Large intestine (tissue), 3 donors: ENCODE data around the gene SRP9. TPM values are rescaled to one million over a fixed set of nuclear protein-coding genes. Genes with fewer than 3 reads are reported as not detected.
"Not testable (repeated sequence)": the region's sequence is repeated elsewhere in the genome, so short reads cannot be mapped to it uniquely, and the experiment has no call there.

Experiments used
- DNase-seq, 2 donors: peaks; one replicate each; pipeline versions ENCODE4 v3.0.0 to v3.0.0-alpha.2; 2013
- H3K27ac ChIP-seq: one replicate; pipeline ENCODE4 v1.5.1; 2013; ENCODE audit warnings: low read length
- H3K27me3 ChIP-seq: 2 replicates; pipeline ENCODE4 v1.6.1; 2013; ENCODE audit warnings: low read length; ENCODE audit not compliant: control insufficient read depth, insufficient read depth
- H3K36me3 ChIP-seq: 2 replicates; pipeline ENCODE4 v1.6.1; 2013; ENCODE audit warnings: low read length; ENCODE audit not compliant: control insufficient read depth, insufficient read depth
- H3K4me1 ChIP-seq: one replicate; pipeline ENCODE4 v1.6.1; 2013; ENCODE audit warnings: low read length; ENCODE audit not compliant: control insufficient read depth, insufficient read depth
- H3K4me3 ChIP-seq: one replicate; pipeline ENCODE4 v1.5.1; 2013; ENCODE audit warnings: low read length
- H3K9me3 ChIP-seq: one replicate; pipeline ENCODE4 v1.6.1; 2013; ENCODE audit warnings: mild to moderate bottlenecking, low read depth, low read length, moderate library complexity; ENCODE audit not compliant: control insufficient read depth
- WGBS: methylation state at CpG from one replicate; pipeline ENCODE4 v1.1.5; 2013; ENCODE audit warnings: low lambda C conversion rate; ENCODE audit not compliant: insufficient coverage; 5-methylcytosine and 5-hydroxymethylcytosine counted together
- polyA plus RNA-seq: library from polyadenylated mRNA; unstranded; fragments of 120-200 nt; gene quantifications from one replicate; pipeline ENCODE4 v1.2.1, GENCODE V29; 2013

The SRP9 gene
- polyA plus RNA-seq, 1 donor, result 304 TPM

DNA sequence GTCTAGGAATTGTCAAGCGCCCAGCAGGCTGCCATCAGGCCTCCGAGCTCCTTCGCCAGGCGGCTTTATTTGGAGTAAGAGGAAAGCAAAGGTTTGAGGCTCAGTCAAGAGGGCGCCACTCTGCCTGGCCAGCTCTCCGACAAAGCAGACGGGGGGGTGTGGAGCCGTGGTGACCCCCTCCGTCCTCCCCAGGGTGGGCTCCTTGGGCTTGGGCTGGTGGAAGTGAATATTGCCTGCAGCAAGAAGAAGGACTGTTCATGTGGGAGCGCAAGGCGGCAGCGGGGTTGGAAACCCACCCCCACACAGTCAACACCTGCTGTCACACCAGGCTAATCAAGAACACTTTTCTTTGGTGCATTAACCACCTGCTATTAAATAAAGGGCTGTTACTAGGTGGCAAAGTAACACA is 46.9 kb downstream of the SRP9 start:
- Histone ChIP-seq H3K4me3 (no peak overlapping the region), H3K27me3 (no peaks in the 10 kb centered on the region), H3K4me1 (peaks cover 31% of the 10 kb centered on the region), H3K9me3 (no peaks in the 10 kb centered on the region), H3K36me3 (no peaks in the 10 kb centered on the region), H3K27ac (peak overlapping the region; percentile 45)
- WGBS, result no CpG with 5 or more reads among the region's 12 CpGs
- DNase-seq, result no peak

DNA sequence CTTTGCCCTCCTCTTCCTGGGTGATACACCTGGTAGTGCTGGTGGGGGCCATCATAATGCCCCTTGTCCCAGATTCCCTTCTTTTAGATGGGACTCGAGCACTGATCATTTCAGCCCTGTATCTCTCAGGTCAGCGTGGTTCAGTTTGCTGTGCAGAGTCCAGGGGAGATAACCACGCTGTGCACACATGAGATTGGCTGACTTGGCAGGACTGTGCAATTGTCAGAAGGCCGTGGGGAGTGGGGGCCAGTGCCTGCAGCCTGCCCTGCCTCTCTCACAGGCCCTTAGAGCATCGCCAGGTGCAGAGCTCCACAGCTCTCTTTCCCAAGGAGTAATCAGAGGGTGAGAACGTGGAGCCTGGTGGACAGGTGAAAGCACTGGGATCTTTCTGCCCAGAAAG is 47.5 kb downstream of the SRP9 start:
- WGBS, result no CpG with 5 or more reads among the region's 6 CpGs
- Histone ChIP-seq H3K4me1 (peaks cover 31% of the 10 kb centered on the region), H3K27ac (peak overlapping the region; percentile 45), H3K4me3 (no peak overlapping the region), H3K36me3 (peaks cover 2% of the 10 kb centered on the region), H3K27me3 (no peaks in the 10 kb centered on the region), H3K9me3 (no peaks in the 10 kb centered on the region)
- DNase-seq, result peak; percentile 75 to 86

DNA sequence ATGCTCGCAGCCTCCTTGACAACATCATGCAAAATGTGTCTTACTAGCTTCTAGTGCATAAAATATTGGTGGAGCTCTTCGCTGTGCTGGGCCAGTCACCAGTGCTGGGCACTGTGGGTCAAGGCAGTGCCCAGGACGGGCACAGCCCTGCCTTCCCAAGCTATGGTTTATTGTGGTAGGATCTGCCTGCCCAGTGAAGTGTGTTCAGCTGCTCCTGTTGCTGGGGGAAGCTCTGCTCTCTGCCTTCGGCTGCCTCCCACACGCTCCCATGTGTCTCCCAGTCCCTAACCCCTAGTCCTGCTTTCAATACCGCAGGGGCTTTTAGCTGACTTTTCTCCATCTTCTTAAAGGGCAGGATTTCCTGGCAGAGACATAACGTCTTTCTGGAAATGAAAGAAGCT is 48.0 kb downstream of the SRP9 start:
- H3K36me3 ChIP-seq, result peaks cover 4% of the 10 kb centered on the region
- no peak overlapping the region for H3K4me3 ChIP-seq
- no CpG with 5 or more reads among the region's 7 CpGs for WGBS
- no peaks in the 10 kb centered on the region for H3K27me3 ChIP-seq
- H3K27ac ChIP-seq, result peak overlapping the region; percentile 45
- no peaks in the 10 kb centered on the region for H3K9me3 ChIP-seq
- no peak for DNase-seq
- peaks cover 31% of the 10 kb centered on the region for H3K4me1 ChIP-seq

DNA sequence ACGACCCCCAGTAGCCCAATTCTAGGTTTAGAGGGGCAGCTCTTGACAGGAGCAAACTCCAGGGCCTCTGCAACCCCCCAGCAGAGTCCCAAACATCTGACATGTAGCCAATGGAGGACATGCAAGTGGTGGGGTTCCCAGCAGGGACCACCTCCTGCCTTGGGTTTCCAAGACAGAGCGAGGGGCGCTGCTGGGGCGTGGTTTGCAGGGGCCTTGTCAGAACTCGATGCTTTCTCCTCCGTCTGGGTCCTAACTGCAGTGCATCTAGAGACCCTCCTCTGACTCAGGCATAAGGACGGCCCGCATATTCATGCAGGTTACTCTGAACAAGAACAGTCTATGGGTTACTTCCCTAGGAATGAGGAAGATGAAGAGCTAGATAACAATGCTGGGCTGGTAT is 49.5 kb downstream of the SRP9 start:
- no peak overlapping the region for H3K27ac ChIP-seq
- peaks cover 10% of the 10 kb centered on the region for H3K36me3 ChIP-seq
- H3K4me1 ChIP-seq, result peaks cover 31% of the 10 kb centered on the region
- WGBS, result no CpG with 5 or more reads among the region's 8 CpGs
- H3K9me3 ChIP-seq, result no peaks in the 10 kb centered on the region
- H3K4me3 ChIP-seq, result no peak overlapping the region
- no peaks in the 10 kb centered on the region for H3K27me3 ChIP-seq
- no peak for DNase-seq

DNA sequence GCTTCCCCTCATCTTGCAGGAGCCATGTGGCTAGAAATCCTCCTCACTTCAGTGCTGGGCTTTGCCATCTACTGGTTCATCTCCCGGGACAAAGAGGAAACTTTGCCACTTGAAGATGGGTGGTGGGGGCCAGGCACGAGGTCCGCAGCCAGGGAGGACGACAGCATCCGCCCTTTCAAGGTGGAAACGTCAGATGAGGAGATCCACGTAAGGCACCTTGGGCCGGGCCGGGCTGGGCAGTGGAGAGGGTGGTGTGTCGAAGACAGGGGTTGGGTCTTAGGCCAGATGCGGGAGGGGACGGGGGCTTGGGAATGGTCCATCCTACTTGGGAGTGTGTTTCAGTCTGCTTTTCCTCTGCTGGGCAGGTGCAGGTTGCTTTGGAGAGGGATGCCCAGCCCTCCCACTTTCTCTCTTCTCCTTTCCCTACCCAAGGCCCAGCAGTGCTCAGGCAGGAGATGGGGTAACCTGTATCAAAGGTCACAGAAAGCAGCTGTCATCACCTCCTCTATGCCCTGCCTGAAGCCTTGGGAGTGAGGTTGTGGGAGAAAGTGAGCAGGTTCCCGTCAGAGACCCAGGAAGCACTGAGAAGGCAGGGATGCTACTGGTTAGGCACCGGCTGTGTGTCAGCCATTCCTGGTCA is 51.2 kb downstream of the SRP9 start:
- Histone ChIP-seq H3K4me1 (peaks cover 31% of the 10 kb centered on the region), H3K36me3 (peaks cover 16% of the 10 kb centered on the region), H3K27ac (no peak overlapping the region), H3K4me3 (no peak overlapping the region), H3K27me3 (no peaks in the 10 kb centered on the region), H3K9me3 (no peaks in the 10 kb centered on the region)
- WGBS, result no CpG with 5 or more reads among the region's 14 CpGs
- DNase-seq, result peak in 1 of 2 donors; percentile 72

DNA sequence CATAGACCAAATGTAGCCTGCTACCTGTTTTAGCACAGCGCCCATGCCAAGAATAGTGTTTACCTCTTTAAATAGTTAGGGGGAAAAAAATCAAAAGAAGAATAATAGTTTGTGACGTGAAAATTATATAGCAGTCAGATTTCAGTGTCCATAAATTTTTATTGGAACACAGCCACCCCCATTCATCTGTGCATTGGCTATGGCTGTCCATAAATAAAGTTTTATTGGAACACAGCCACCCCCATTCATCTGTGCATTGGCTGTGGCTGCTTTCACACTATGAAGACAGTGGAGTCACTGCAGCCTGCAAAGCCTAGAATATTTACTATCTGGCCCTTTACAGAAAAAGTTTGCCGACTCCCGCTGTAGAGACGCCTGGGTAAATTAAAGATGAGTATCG is 53.2 kb downstream of the SRP9 start:
- no peaks in the 10 kb centered on the region for H3K27me3 ChIP-seq
- H3K4me3 ChIP-seq, result no peak overlapping the region
- peaks cover 13% of the 10 kb centered on the region for H3K4me1 ChIP-seq
- DNase-seq, result no peak
- H3K9me3 ChIP-seq, result no peaks in the 10 kb centered on the region
- peaks cover 16% of the 10 kb centered on the region for H3K36me3 ChIP-seq
- 90% methylated on average over 2 of the region's 6 CpGs for WGBS
- no peak overlapping the region for H3K27ac ChIP-seq

DNA sequence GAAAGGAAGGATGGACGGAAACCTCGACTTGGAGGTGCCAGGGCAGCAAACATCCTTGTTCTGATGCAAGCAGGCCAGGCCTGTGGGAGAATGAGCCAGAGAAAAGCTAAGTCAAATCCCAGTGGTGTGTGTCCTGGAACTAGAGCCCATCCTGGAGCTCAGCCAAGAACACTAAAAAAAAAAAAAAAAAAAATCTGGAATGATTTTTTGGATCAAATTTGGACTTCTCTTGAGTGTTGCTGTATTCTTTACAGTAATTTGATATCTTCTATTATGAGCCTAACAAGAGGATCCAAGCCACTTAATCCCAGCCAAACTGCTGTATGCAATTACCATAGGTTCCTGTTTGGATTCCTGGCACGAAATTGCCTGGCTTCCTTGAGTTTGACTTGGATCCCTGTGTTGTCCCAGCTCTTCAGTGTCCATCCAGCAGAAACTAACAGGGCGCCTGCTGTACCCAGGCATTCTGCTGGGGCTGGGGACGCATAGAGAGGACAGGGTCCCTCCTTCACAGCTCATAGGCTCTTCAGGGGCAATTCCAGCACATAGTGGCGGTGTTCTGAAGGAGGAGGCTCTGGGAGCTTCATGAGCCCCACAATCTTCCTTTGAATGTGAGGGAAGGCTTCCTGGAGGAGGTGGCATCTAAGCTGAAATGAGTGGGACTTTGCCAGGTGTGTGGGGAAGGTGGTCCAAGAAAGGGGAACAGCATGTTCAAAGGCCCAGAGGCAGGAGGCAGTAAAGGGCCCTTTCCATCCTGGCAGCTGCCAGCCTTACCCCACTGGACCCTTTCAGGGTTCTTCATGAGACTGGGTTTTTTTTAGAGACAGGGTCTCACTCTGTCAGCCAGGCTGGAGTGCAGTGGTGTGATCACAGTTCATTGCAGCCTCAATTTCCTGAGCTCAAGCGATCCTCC is 57.0 kb downstream of the SRP9 start:
- no peaks in the 10 kb centered on the region for H3K9me3 ChIP-seq
- H3K27ac ChIP-seq, result no peak overlapping the region
- H3K27me3 ChIP-seq, result no peaks in the 10 kb centered on the region
- WGBS, result no CpG with 5 or more reads among the region's 7 CpGs
- peaks cover 29% of the 10 kb centered on the region for H3K36me3 ChIP-seq
- H3K4me3 ChIP-seq, result no peak overlapping the region
- DNase-seq, result no peak
- H3K4me1 ChIP-seq, result no peaks in the 10 kb centered on the region

DNA sequence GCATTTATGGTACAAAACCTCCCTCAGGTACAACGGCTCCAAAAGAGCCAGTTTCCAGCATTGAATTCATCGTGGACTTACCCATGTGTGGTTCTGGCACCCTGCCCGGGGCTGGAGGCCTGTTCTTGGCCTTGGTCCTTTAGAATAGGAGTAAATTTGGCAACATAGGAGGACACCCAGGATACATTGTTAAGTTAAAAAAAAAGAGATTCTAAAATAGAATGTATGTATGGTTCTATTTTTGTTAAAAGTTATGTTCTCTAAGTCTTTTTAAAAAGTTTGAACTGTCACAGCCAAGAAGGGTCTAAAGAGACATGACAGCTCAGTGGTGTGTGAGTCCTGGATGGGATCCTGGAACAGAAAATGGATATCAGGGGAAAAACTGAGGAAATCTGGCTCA is 58.2 kb downstream of the SRP9 start:
- Histone ChIP-seq H3K36me3 (peaks cover 30% of the 10 kb centered on the region), H3K4me1 (no peaks in the 10 kb centered on the region), H3K27ac (no peak overlapping the region), H3K4me3 (no peak overlapping the region), H3K27me3 (no peaks in the 10 kb centered on the region), H3K9me3 (no peaks in the 10 kb centered on the region)
- no CpG with 5 or more reads among the region's 3 CpGs for WGBS
- DNase-seq, result no peak

DNA sequence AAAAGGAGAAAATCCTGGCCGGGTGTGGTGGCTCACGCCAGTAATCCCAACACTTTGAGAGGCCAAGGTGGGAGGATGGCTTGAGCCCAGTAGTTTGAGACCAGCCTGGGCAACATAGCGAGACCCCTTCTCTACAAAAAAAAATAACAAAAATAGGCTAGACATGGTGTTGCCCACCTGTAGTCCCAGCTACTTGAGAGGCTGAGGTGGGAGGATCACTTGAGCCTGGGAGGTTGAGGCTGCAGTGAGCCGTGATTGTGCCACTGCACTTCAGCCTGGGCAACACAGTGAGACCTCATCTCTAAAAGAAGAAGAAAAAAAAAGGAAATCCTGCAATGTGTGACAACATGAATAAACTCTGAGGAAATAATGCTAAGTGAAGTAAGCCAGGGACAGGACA is 58.7 kb downstream of the SRP9 start:
- H3K9me3 ChIP-seq, DNase-seq, H3K4me3 ChIP-seq, H3K27me3 ChIP-seq, H3K27ac ChIP-seq, H3K4me1 ChIP-seq: not testable (repeated sequence)
- H3K36me3 ChIP-seq, result peaks cover 30% of the 10 kb centered on the region
- 80% methylated on average over 1 of the region's 4 CpGs for WGBS

DNA sequence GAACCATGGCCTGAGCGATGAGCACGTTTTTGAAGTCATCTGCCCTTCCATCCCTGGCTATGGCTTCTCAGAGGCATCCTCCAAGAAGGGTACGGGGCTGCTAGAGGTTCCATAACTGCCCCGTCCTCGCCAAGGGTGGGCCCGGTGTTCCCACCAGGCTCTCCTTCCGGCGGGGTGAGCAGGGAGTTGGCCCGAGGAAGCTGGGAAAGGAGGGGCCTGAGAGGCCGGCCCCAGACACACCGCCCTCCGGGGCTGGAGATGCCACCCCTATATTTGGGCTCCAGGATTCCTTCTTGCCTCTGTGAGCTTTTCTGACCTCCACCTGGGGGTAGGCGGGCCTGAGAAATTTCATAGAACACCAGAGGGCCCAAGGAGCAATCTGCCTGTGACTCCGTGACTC is 61.2 kb downstream of the SRP9 start:
- Histone ChIP-seq H3K27ac (no peak overlapping the region), H3K36me3 (peaks cover 25% of the 10 kb centered on the region), H3K4me1 (no peaks in the 10 kb centered on the region), H3K4me3 (no peak overlapping the region), H3K9me3 (no peaks in the 10 kb centered on the region), H3K27me3 (no peaks in the 10 kb centered on the region)
- no CpG with 5 or more reads among the region's 14 CpGs for WGBS
- DNase-seq, result no peak
